NCI-H1417 (cell line): Measurements from ENCODE around the gene CASS4.
"Not testable (repeated sequence)": the region's sequence is repeated elsewhere in the genome, so short reads cannot be mapped to it uniquely, and the experiment has no call there.

Source experiments
- DNase-seq, 3 experiments: peaks; one replicate each; lab custom pipeline; 2025; lab: John Stamatoyannopoulos, UW

The CASS4 gene

GRCh38 chr20:56411759-56412472 lies at the start of gene CASS4:
CASS4 (plus strand) TSS chr20:56412260; CDS start chr20:56412459, 199 bp downstream.
- no peak for DNase-seq

- DNase-seq: no peak
These were observed 49.1 kb upstream of the CASS4 start for GRCh38 chr20:56362833-56363413.

- no peak for DNase-seq
These were observed 48.6 kb upstream of the CASS4 start for GRCh38 chr20:56363491-56363890.

- no peak for DNase-seq
These were observed 43.5 kb upstream of the CASS4 start for GRCh38 chr20:56368351-56369134.

- no peak for DNase-seq
These were observed 42.9 kb upstream of the CASS4 start for GRCh38 chr20:56369179-56369578.

GRCh38 chr20:56371977-56372376 lies 40.1 kb upstream of the CASS4 start:
- no peak for DNase-seq

- DNase-seq: no peak
These were observed 39.2 kb upstream of the CASS4 start for GRCh38 chr20:56372850-56373249.

- DNase-seq: no peak
These were observed 38.1 kb upstream of the CASS4 start for GRCh38 chr20:56373942-56374341.

- no peak for DNase-seq
These were observed 35.7 kb upstream of the CASS4 start for GRCh38 chr20:56376331-56376730.

- no peak for DNase-seq
These were observed 33.7 kb upstream of the CASS4 start for GRCh38 chr20:56378386-56378785.

- DNase-seq: no peak
These were observed 31.7 kb upstream of the CASS4 start for GRCh38 chr20:56380375-56380774.

- DNase-seq: no peak
These were observed 30.6 kb upstream of the CASS4 start for GRCh38 chr20:56381501-56381900.

GRCh38 chr20:56382696-56383095 lies 29.4 kb upstream of the CASS4 start:
- DNase-seq: no peak

- DNase-seq: no peak
These were observed 28.7 kb upstream of the CASS4 start for GRCh38 chr20:56383334-56383733.

GRCh38 chr20:56385130-56385529 lies 26.9 kb upstream of the CASS4 start:
- DNase-seq: peak in 1 of 3 experiments; percentile 11

GRCh38 chr20:56386219-56386618 lies 25.8 kb upstream of the CASS4 start:
- DNase-seq: no peak

GRCh38 chr20:56388882-56389281 lies 23.2 kb upstream of the CASS4 start:
- no peak for DNase-seq

GRCh38 chr20:56389807-56390206 lies 22.3 kb upstream of the CASS4 start:
- no peak for DNase-seq

- not testable (repeated sequence) for DNase-seq
These were observed 21.7 kb upstream of the CASS4 start for GRCh38 chr20:56390396-56390795.

- DNase-seq: peak in 1 of 3 experiments; percentile 32
These were observed 21.0 kb upstream of the CASS4 start for GRCh38 chr20:56391037-56391436.

- DNase-seq: peak in 1 of 3 experiments; percentile 41
These were observed 20.4 kb upstream of the CASS4 start for GRCh38 chr20:56391596-56392131.

- peak; percentile 99 to 100 (median 99) for DNase-seq
These were observed 19.8 kb upstream of the CASS4 start, which contains the start of the genes AURKA and CSTF1 for GRCh38 chr20:56392132-56392880. AURKA (minus strand) TSS chr20:56392215; CDS start chr20:56388197, 4,018 bp downstream. CSTF1 (plus strand) TSS chr20:56392645; CDS start chr20:56395553, 2,908 bp downstream.
